Ishikawa (cell line): Measurements from ENCODE around the gene LAP3.
A peak's percentile ranks its signal among the peaks of the same experiment; 100 is the strongest.

Experiments used
- CEBPB ChIP-seq: IDR thresholded peaks from 2 replicates; pipeline ENCODE4 v1.6.1; 2012
- CREB1 ChIP-seq: IDR thresholded peaks from 2 replicates; pipeline ENCODE4 v1.6.1; 2012; ENCODE audit warnings: low read depth
- EGR1 ChIP-seq: IDR thresholded peaks from 2 replicates; pipeline ENCODE4 v1.6.1; 2012
- EP300 ChIP-seq: IDR thresholded peaks from 2 replicates; pipeline ENCODE4 v1.6.1; 2012; ENCODE audit warnings: borderline replicate concordance
- FOXM1 ChIP-seq: IDR thresholded peaks from 2 replicates; pipeline ENCODE4 v1.6.1; 2012; ENCODE audit warnings: low read depth, borderline replicate concordance
- NFIC ChIP-seq: IDR thresholded peaks from 2 replicates; pipeline ENCODE4 v1.6.1; 2012
- RAD21 ChIP-seq: IDR thresholded peaks from 2 replicates; pipeline ENCODE4 v1.6.1; 2012; ENCODE audit warnings: low read depth
- TAF1 ChIP-seq: IDR thresholded peaks from 2 replicates; pipeline ENCODE4 v1.6.1; 2012; ENCODE audit warnings: low read depth, mild to moderate bottlenecking
- TCF12 ChIP-seq: IDR thresholded peaks from 2 replicates; pipeline ENCODE4 v1.6.1; 2012; ENCODE audit warnings: low read depth
- TEAD4 ChIP-seq: IDR thresholded peaks from 2 replicates; pipeline ENCODE4 v1.6.1; 2012
- YY1 ChIP-seq: IDR thresholded peaks from 2 replicates; pipeline ENCODE4 v1.6.1; 2012; ENCODE audit warnings: low read depth
- ZBTB7A ChIP-seq: IDR thresholded peaks from 2 replicates; pipeline ENCODE4 v1.6.1; 2012; ENCODE audit warnings: low read depth
- TF ChIP-seq, protein P1 (sequence below): IDR thresholded peaks from 2 replicates; pipeline ENCODE4 v1.6.1; 2012; ENCODE audit warnings: low read depth, mild to moderate bottlenecking
- TF ChIP-seq, protein P2 (sequence below): IDR thresholded peaks from 2 replicates; pipeline ENCODE4 v1.6.1; 2012
- TF ChIP-seq, protein P3 (sequence below): IDR thresholded peaks from 2 replicates; pipeline ENCODE4 v1.6.1; 2012

LAP3 gene

DNA sequence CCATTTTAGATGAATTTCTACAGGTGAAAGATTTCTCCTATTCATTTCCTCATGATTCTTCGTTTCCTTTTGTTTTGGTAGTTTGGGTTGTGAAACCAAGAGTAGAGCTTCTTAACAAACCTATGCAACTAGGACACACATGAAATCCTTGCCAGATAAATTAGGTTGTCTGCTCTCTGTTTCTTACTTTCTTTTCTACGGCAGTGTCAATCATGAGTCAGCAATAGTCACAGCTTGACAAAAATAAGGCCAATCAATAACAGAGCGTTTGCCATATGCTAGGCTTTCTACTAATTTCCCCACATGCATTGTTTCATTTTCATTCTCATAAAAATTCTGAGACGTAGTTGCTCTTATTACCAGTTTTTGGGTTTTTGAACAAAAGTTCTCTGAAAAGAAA lies 41.8 kb upstream of the LAP3 start:
- TF ChIP-seq CEBPB (no peak), FOXM1 (no peak), CREB1 (no peak)
- TF ChIP-seq, protein P1, sequence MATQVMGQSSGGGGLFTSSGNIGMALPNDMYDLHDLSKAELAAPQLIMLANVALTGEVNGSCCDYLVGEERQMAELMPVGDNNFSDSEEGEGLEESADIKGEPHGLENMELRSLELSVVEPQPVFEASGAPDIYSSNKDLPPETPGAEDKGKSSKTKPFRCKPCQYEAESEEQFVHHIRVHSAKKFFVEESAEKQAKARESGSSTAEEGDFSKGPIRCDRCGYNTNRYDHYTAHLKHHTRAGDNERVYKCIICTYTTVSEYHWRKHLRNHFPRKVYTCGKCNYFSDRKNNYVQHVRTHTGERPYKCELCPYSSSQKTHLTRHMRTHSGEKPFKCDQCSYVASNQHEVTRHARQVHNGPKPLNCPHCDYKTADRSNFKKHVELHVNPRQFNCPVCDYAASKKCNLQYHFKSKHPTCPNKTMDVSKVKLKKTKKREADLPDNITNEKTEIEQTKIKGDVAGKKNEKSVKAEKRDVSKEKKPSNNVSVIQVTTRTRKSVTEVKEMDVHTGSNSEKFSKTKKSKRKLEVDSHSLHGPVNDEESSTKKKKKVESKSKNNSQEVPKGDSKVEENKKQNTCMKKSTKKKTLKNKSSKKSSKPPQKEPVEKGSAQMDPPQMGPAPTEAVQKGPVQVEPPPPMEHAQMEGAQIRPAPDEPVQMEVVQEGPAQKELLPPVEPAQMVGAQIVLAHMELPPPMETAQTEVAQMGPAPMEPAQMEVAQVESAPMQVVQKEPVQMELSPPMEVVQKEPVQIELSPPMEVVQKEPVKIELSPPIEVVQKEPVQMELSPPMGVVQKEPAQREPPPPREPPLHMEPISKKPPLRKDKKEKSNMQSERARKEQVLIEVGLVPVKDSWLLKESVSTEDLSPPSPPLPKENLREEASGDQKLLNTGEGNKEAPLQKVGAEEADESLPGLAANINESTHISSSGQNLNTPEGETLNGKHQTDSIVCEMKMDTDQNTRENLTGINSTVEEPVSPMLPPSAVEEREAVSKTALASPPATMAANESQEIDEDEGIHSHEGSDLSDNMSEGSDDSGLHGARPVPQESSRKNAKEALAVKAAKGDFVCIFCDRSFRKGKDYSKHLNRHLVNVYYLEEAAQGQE: no peak
- TF ChIP-seq, protein P2, sequence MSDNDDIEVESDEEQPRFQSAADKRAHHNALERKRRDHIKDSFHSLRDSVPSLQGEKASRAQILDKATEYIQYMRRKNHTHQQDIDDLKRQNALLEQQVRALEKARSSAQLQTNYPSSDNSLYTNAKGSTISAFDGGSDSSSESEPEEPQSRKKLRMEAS: no peak

DNA sequence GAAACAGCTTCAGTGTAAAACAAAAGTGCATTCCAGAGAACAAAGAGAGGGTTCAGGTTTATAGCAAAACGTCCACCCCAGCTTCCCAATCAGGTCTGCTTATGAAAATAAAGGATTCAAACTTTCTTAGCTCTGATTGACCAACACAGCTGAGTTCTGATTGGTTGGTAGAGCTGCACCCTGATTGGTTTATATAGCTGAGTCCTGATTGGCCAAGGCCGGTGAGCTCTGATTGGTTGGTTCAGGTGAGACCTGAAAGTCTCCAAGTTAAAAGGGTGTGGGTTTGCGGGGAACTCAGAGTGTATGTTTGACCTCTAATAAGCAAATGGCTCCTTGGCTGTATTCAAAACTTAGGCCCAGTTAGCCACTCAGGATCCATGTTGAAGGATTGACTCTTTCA lies 41.1 kb upstream of the LAP3 start:
- TF ChIP-seq, protein P1: no peak
- TF ChIP-seq NFIC (no peak), EGR1 (no peak), TEAD4 (no peak), TCF12 (no peak), YY1 (no peak), CREB1 (no peak), TAF1 (no peak), EP300 (no peak)
- TF ChIP-seq, protein P3, sequence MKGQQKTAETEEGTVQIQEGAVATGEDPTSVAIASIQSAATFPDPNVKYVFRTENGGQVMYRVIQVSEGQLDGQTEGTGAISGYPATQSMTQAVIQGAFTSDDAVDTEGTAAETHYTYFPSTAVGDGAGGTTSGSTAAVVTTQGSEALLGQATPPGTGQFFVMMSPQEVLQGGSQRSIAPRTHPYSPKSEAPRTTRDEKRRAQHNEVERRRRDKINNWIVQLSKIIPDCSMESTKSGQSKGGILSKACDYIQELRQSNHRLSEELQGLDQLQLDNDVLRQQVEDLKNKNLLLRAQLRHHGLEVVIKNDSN: no peak

DNA sequence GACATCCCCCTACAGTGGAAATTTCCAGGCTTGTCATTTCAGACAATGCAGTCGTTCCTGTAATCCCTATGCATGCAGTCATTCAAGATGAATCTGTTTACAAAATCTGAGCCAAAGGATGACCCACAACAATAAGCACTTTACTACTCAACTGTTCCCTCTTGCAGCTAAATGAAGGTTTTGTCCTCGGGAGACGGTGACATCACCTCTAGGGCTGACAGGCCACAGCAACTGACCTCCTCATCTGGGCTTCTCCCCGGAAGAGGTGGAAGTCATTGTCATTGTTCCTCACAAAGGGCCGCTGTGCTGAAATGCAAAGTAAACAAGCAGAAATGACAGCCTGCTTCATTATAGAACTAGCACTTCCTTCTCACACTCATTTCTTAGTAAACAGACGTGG lies 32.8 kb upstream of the LAP3 start:
- TF ChIP-seq, protein P1: no peak
- no peak for TF ChIP-seq RAD21
- TF ChIP-seq NFIC: no peak
- no peak for TF ChIP-seq FOXM1
- TF ChIP-seq EGR1: no peak
- TF ChIP-seq CREB1: no peak
- TF ChIP-seq TEAD4: no peak

DNA sequence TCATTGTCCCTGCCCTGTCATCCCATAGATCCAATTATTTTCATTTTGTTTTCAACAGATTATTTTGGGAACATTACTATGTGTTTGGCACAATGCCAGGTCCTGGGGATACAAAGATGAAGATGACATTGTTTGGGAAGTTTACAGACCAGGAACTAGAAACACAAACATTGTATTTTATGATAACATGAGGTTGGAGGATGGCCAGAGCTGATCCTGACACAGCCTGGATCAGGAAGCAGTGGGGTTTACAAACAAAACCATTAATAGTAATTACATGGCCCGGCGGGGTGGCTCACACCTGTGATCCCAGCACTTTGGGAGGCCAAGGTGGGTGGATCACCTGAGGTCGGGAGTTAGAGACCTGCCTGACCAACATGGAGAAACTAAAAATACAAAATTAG lies 32.2 kb upstream of the LAP3 start:
- TF ChIP-seq ZBTB7A (no peak), RAD21 (no peak), CREB1 (no peak), TAF1 (no peak), NFIC (peak; percentile 60; the same call in 1 of the 2 replicates)
- TF ChIP-seq, protein P1: no peak
- TF ChIP-seq, protein P2: no peak
